ENCODE data around the gene NBPF15.
"Not testable (repeated sequence)": the region's sequence is repeated elsewhere in the genome, so short reads cannot be mapped to it uniquely, and the experiment has no call there.

- TF ChIP-seq CTCF (IDR thresholded peaks at IDR 0.05; ENCODE audit: low read depth, low read length); EZH2phosphoT487 (IDR thresholded peaks at IDR 0.05; ENCODE audit: low read depth): not testable (repeated sequence)
Observed at GRCh38 chr1:144473897-144474296, 12.4 kb upstream of the NBPF15 start.

Data from OCI-LY3 (cell line).